HL-60 (cell line): ENCODE measurements around the gene LSM12.

Experiments
- DNase-seq, 2 experiments: peaks; one replicate each; pipeline ENCODE4 v3.0.0-alpha.2; 2010 to 2020; ENCODE audit warnings: low read depth in 1 of 2, low spot score in 1 of 2
- H3K27ac ChIP-seq: fragments of 250-450 bp; sonication (Bioruptor Pico); replicated peaks from 2 replicates; pipeline ENCODE4 v1.5.1; 2020; ENCODE audit warnings: mild to moderate bottlenecking, moderate library complexity
- H3K27me3 ChIP-seq: fragments of 250-450 bp; sonication (Bioruptor Pico); 2 replicates; pipeline ENCODE4 v1.5.1; 2021; ENCODE audit warnings: mild to moderate bottlenecking, moderate library complexity; ENCODE audit not compliant: insufficient read depth, poor library complexity, severe bottlenecking
- H3K4me3 ChIP-seq: replicated peaks from 2 replicates; pipeline ENCODE4 v1.5.1; 2011; ENCODE audit warnings: mild to moderate bottlenecking, control low read depth, low read length; ENCODE audit not compliant: insufficient read depth
- CTCF ChIP-seq: IDR thresholded peaks from one replicate; pipeline ENCODE4 v1.5.1; 2011; ENCODE audit warnings: low read length, control low read depth, inconsistent platforms; ENCODE audit not compliant: insufficient read depth
- GABPA ChIP-seq: IDR thresholded peaks from 2 replicates; pipeline ENCODE4 v1.6.1; 2012; ENCODE audit warnings: low read depth
- POLR2AphosphoS5 ChIP-seq: IDR thresholded peaks from 2 replicates; pipeline ENCODE4 v1.6.1; 2012; ENCODE audit warnings: low read depth
- REST ChIP-seq: IDR thresholded peaks from 2 replicates; pipeline ENCODE4 v1.6.1; 2012; ENCODE audit warnings: low read depth; ENCODE audit not compliant: insufficient replicate concordance
- SPI1 ChIP-seq: IDR thresholded peaks from 2 replicates; pipeline ENCODE4 v1.6.1; 2012; ENCODE audit warnings: low read depth, mild to moderate bottlenecking, borderline replicate concordance

LSM12 gene

GRCh38 chr17:44087319-44087718 is 20.8 kb upstream of the LSM12 start:
- no peaks in the 10 kb centered on the region for H3K27me3 ChIP-seq
- no peak overlapping the region for H3K27ac ChIP-seq
- no peak for DNase-seq
- no peak overlapping the region for H3K4me3 ChIP-seq
- TF ChIP-seq SPI1 (no peak), REST (no peak), CTCF (no peak)

- TF ChIP-seq GABPA, result no peak
- TF ChIP-seq SPI1, result no peak
- TF ChIP-seq POLR2AphosphoS5, result no peak
- no peak for TF ChIP-seq CTCF
- TF ChIP-seq REST, result no peak
- Histone ChIP-seq H3K27ac (no peak overlapping the region), H3K4me3 (no peak overlapping the region), H3K27me3 (no peaks in the 10 kb centered on the region)
- peak in 1 of 2 experiments; percentile 74 for DNase-seq
These were observed 20.2 kb upstream of the LSM12 start for GRCh38 chr17:44086364-44087311.

- TF ChIP-seq POLR2AphosphoS5 (no peak), REST (no peak), GABPA (no peak), CTCF (no peak), SPI1 (no peak)
- no peak overlapping the region for H3K27ac ChIP-seq
- DNase-seq, result no peak
- H3K27me3 ChIP-seq, result no peaks in the 10 kb centered on the region
- H3K4me3 ChIP-seq, result no peak overlapping the region
These were observed 19.4 kb upstream of the LSM12 start for GRCh38 chr17:44085908-44086307.
